MG63 (cell line): ENCODE data around the gene WBP2. TPM values are rescaled to one million over a fixed set of nuclear protein-coding genes. Genes with fewer than 3 reads are reported as not detected.

Source experiments
- DNase-seq: peaks from one replicate; pipeline ENCODE4 v3.0.0-alpha.2; 2020
- H3K27me3 ChIP-seq: fragments of 250-450 bp; sonication (Bioruptor Pico); 2 replicates; pipeline ENCODE4 v1.5.1; 2020; ENCODE audit warnings: mild to moderate bottlenecking, moderate library complexity
- H3K36me3 ChIP-seq: fragments of 250-450 bp; sonication (Bioruptor Pico); 2 replicates; pipeline ENCODE4 v1.5.1; 2020; ENCODE audit warnings: mild to moderate bottlenecking, moderate library complexity
- H3K4me3 ChIP-seq: fragments of 250-450 bp; sonication (Bioruptor Pico); 2 replicates; pipeline ENCODE4 v1.5.1; 2020; ENCODE audit warnings: mild to moderate bottlenecking, moderate library complexity
- H3K9me3 ChIP-seq: fragments of 250-450 bp; sonication (Bioruptor Pico); 2 replicates; pipeline ENCODE4 v1.5.1; 2020; ENCODE audit warnings: mild to moderate bottlenecking, moderate library complexity
- total RNA-seq: library from RNA; depleted of rRNA; stranded (reverse); fragments of >200 nt; shearing (Covaris generic); gene quantifications from 2 replicates; pipeline ENCODE4 v1.2.3, GENCODE V29; 2014; ENCODE audit warnings: low replicate concordance; rRNA removed

Gene WBP2
- total RNA-seq, 1 experiment from 2014 or later: 7.9 TPM

DNA sequence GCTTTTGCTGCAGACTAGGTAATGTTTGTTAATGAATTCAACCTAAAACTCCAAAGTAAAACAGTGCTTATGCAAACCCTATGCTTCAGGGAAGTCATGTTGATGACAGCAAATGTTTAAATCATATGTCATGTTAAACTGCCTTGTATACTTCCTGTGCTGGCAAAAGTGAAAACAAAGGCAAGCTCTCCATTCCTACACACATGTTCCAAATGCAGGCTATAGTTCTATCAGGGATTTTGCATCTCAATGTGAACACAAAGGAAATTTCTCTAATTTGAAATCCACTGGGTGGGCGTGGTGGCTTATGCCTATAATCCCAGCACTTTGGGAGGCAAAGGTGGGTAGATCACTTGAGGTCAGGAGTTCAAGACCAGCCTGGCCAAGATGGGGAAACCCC, 51.3 kb downstream of the WBP2 start:
- no peak for DNase-seq

GRCh38 chr17:75799402-75799801, 55.7 kb downstream of the WBP2 start:
- DNase-seq: no peak
- Histone ChIP-seq H3K4me3 (no peak overlapping the region), H3K9me3 (no peaks in the 10 kb centered on the region), H3K27me3 (no peaks in the 10 kb centered on the region), H3K36me3 (peaks cover 39% of the 10 kb centered on the region)

More for the DNA sequence above, 51.3 kb downstream of the WBP2 start:
- H3K9me3 ChIP-seq: no peaks in the 10 kb centered on the region
- H3K4me3 ChIP-seq: no peak overlapping the region
- H3K36me3 ChIP-seq: peaks cover 21% of the 10 kb centered on the region
- H3K27me3 ChIP-seq: no peaks in the 10 kb centered on the region

DNA sequence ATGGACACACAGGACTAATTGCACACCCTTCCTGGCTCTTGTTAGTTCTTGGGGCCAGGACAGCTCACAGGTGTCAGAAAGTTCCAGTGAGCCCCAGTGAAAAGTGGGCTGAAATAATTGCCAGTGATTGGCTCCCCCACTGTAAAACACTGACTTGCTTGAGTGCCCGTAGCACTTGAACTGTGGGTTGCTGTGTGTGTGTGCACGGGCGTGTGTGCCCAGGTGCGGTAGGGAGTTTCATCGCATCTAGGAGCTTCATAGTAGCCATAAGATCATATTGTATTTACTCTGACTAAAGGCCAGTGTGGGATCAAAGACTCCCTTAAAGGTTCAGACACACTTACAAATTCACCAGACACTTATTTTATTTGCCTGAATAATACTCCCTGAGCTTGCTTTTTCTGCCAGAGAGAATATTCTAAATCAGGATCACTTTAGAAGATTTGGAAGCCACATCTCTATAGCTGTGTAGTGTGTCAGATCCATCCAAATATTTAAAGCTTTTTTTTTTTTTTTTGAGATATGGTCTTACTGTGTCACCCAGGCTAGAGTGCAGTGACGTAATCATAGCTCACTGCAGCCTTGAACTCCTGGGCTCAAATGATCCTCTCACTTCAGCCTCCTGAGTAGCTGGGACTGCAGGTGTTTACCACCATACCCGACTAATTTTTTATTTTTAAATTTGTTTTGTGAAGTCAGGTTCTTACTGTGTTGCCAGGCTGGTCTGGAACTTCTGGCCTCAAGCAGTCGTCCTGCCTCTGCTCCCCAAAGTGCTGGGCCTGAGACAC, 59.1 kb downstream of the WBP2 start:
- Histone ChIP-seq H3K9me3 (no peaks in the 10 kb centered on the region), H3K27me3 (no peaks in the 10 kb centered on the region), H3K4me3 (no peak overlapping the region), H3K36me3 (peaks cover 61% of the 10 kb centered on the region)
- DNase-seq: no peak

Other genes with a start within 250 kb of the WBP2 start
- 0.69 TPM in 1 of 2 replicates, not detected in the other for gene SMIM5, start 221.9 kb downstream of the WBP2 start, total RNA-seq
- gene RECQL5, start 188.2 kb downstream of the WBP2 start, total RNA-seq: 16.8 and 23.0 TPM in 2 replicates
- gene SAP30BP, start 188.0 kb downstream of the WBP2 start, total RNA-seq: 105 and 108 TPM in 2 replicates
- not detected in 2 replicates for gene ITGB4, start 133.9 kb downstream of the WBP2 start, total RNA-seq
- gene GALK1, start 90.1 kb downstream of the WBP2 start, total RNA-seq: 30.4 and 51.1 TPM in 2 replicates
- gene UNK, start 70.5 kb downstream of the WBP2 start, total RNA-seq: 16.0 and 48.1 TPM in 2 replicates
- 0.20 and 0.23 TPM in 2 replicates for gene UNC13D, start 10.9 kb downstream of the WBP2 start, total RNA-seq
- 40.4 and 54.2 TPM in 2 replicates for gene TRIM47, start 23.2 kb upstream of the WBP2 start, total RNA-seq
- gene TRIM65, start 41.6 kb upstream of the WBP2 start, total RNA-seq: 27.6 and 49.4 TPM in 2 replicates
- gene MRPL38, start 49.5 kb upstream of the WBP2 start, total RNA-seq: 75.8 and 100 TPM in 2 replicates
- gene FBF1, start 85.7 kb upstream of the WBP2 start, total RNA-seq: 13.4 and 15.2 TPM in 2 replicates
- gene ACOX1, start 123.8 kb upstream of the WBP2 start, total RNA-seq: 24.5 and 26.9 TPM in 2 replicates
- gene TEN1, start 123.9 kb upstream of the WBP2 start, total RNA-seq: 23.2 and 23.9 TPM in 2 replicates
- 1.3 and 6.4 TPM in 2 replicates for gene CDK3, start 145.5 kb upstream of the WBP2 start, total RNA-seq
- not detected in 2 replicates for gene EVPL, start 172.0 kb upstream of the WBP2 start, total RNA-seq
- gene SRP68, start 217.2 kb upstream of the WBP2 start, total RNA-seq: 70.0 and 99.9 TPM in 2 replicates
- gene GALR2, start 219.4 kb upstream of the WBP2 start, total RNA-seq: not detected in 2 replicates
- gene ZACN, start 223.8 kb upstream of the WBP2 start, total RNA-seq: not detected in 2 replicates
- gene EXOC7, start 248.5 kb upstream of the WBP2 start, total RNA-seq: 54.5 and 81.8 TPM in 2 replicates